Calu3 (cell line): ENCODE measurements around the gene SERPINE3. TPM values are rescaled to one million over a fixed set of nuclear protein-coding genes. Genes with fewer than 3 reads are reported as not detected.

Source experiments
- BruUV-seq: library from RNA; stranded (reverse); fragments of 400-500 nt; replicated peaks from 2 replicates; lab custom pipeline; 2021; lab: Mats Ljungman, UMichigan
- CTCF ChIA-PET: fragments of 300-600 bp; sonication (Branson Sonifier 250); formaldehyde crosslinking; loops from one replicate; lab custom pipeline; 2022; ENCODE audit warnings: antibody characterized with exemption; lab: Charles Lee
- DNase-seq: peaks from one replicate; pipeline ENCODE4 v3.0.0; 2022
- H3K27ac Mint-ChIP-seq: one replicate; pipeline ENCODE4 v1.8.0; 2022; ENCODE audit warnings: mixed read lengths; ENCODE audit not compliant: unreplicated experiment
- H3K27me3 Mint-ChIP-seq: one replicate; pipeline ENCODE4 v1.8.0; 2022; ENCODE audit warnings: mixed read lengths; ENCODE audit not compliant: unreplicated experiment
- H3K36me3 Mint-ChIP-seq: one replicate; pipeline ENCODE4 v1.8.0; 2022; ENCODE audit warnings: mild to moderate bottlenecking, moderate library complexity, mixed read lengths; ENCODE audit not compliant: insufficient read depth, unreplicated experiment
- H3K4me1 Mint-ChIP-seq: one replicate; pipeline ENCODE4 v1.8.0; 2022; ENCODE audit warnings: mild to moderate bottlenecking, low read depth, mixed read lengths; ENCODE audit not compliant: unreplicated experiment
- H3K4me3 Mint-ChIP-seq: one replicate; pipeline ENCODE4 v1.8.0; 2022; ENCODE audit warnings: mild to moderate bottlenecking, low read depth, moderate library complexity, mixed read lengths; ENCODE audit not compliant: unreplicated experiment
- H3K9me3 Mint-ChIP-seq: one replicate; pipeline ENCODE4 v1.8.0; 2022; ENCODE audit warnings: low read depth, mixed read lengths; ENCODE audit not compliant: unreplicated experiment
- intact Hi-C: fragments of 100-400 bp; cut with micrococcal nuclease; formaldehyde crosslinking; loops from one replicate; pipeline ENCODE4 v1.10.0; 2022; ENCODE audit not compliant: unreplicated experiment
- total RNA-seq: library from RNA; stranded (reverse); gene quantifications from 2 replicates; pipeline ENCODE4 v1.2.3, GENCODE V29; 2022
- TF ChIP-seq, protein P1 (sequence below): fragments of 200-600 bp; IDR thresholded peaks from one replicate; pipeline ENCODE4 v1.8.0; 2022; ENCODE audit warnings: antibody characterized with exemption; ENCODE audit not compliant: unreplicated experiment

The SERPINE3 gene
- total RNA-seq, 1 experiment from 2014 or later: not detected

DNA sequence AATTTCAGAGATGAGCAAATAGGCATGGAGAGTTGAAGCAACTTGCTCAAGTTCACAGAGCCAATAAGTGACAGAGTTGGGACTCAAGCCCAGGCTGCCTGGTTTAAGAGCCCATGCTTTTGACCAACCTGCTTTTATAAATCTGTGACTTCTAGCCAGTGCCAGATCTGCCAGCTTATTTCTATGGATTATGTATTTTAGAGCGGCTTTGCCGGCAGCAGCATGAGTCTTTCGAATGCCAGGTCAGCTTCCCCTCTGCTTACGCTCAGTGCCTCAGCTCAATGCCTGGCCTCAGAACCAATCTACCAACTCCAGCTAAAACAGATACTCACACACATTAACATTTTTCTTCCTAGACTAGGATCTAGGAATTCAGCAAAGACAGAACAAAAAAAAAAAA is 2.3 kb downstream of the SERPINE3 start:
- TF ChIP-seq, protein P1, sequence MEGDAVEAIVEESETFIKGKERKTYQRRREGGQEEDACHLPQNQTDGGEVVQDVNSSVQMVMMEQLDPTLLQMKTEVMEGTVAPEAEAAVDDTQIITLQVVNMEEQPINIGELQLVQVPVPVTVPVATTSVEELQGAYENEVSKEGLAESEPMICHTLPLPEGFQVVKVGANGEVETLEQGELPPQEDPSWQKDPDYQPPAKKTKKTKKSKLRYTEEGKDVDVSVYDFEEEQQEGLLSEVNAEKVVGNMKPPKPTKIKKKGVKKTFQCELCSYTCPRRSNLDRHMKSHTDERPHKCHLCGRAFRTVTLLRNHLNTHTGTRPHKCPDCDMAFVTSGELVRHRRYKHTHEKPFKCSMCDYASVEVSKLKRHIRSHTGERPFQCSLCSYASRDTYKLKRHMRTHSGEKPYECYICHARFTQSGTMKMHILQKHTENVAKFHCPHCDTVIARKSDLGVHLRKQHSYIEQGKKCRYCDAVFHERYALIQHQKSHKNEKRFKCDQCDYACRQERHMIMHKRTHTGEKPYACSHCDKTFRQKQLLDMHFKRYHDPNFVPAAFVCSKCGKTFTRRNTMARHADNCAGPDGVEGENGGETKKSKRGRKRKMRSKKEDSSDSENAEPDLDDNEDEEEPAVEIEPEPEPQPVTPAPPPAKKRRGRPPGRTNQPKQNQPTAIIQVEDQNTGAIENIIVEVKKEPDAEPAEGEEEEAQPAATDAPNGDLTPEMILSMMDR: no peak
- Mint-ChIP-seq H3K4me3 (no peak overlapping the region), H3K9me3 (no peaks in the 10 kb centered on the region), H3K36me3 (no peaks in the 10 kb centered on the region), H3K27me3 (no peaks in the 10 kb centered on the region), H3K4me1 (no peaks in the 10 kb centered on the region), H3K27ac (no peak overlapping the region)
- BruUV-seq: no TSS peak
- intact Hi-C loops: no loop called here
- CTCF ChIA-PET: interaction anchor here (0.6 kb wide), 1 partner anchor 786 kb away, joined by 4 read pairs; no protein-coding TSS in a partner anchor
- DNase-seq: no peak

DNA sequence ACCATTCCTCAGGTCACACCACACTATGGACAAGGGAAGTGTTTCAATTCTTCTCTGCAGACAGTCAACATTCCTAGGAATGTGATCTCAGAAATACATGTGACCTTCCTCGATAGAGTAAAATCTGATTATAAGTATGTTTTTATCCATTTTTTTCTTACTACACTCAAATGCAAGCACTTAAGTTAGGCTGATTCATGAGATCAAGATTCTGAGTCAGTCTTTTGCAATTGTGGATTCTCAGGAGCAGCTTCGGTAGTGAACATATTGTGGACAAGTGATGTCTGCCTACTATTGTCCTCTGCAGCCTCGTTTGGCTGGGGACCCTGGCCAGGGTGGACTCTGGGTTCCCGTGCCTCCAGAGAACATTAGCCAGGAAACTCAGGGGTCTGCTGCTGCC is 3.2 kb downstream of the SERPINE3 start:
- no peak overlapping the region for H3K27ac Mint-ChIP-seq
- no peaks in the 10 kb centered on the region for H3K36me3 Mint-ChIP-seq
- no peak overlapping the region for H3K4me3 Mint-ChIP-seq
- H3K27me3 Mint-ChIP-seq: no peaks in the 10 kb centered on the region
- H3K4me1 Mint-ChIP-seq: no peaks in the 10 kb centered on the region
- no TSS peak for BruUV-seq
- CTCF ChIA-PET: interaction anchor here (0.6 kb wide), 1 partner anchor 785 kb away, joined by 4 read pairs; no protein-coding TSS in a partner anchor
- no peak for DNase-seq
- TF ChIP-seq, protein P1: no peak
- H3K9me3 Mint-ChIP-seq: no peaks in the 10 kb centered on the region
- intact Hi-C loops: no loop called here

DNA sequence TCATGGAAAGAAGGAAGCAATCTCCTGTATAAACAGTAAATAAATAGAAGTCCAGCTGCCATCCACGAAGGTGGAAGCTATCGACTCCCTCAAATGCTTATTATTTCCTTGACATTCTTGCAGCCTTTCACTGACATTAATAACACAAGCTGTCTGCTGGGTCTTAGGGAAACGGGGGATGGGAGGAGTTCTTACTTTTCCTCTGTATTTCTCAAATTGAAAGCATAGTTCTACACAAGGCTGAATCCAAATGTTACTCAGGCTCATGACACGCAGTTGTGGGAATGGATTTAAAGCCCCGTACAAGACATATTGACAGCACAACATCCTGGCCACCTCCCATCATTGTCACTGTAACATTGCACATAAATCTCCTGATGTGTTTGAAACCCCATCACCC is 4.0 kb downstream of the SERPINE3 start:
- H3K27me3 Mint-ChIP-seq: no peaks in the 10 kb centered on the region
- H3K4me1 Mint-ChIP-seq: no peaks in the 10 kb centered on the region
- intact Hi-C loops: no loop called here
- CTCF ChIA-PET: no interaction called here
- TF ChIP-seq, protein P1: no peak
- BruUV-seq: no TSS peak
- DNase-seq: no peak
- no peak overlapping the region for H3K27ac Mint-ChIP-seq
- no peaks in the 10 kb centered on the region for H3K36me3 Mint-ChIP-seq
- H3K4me3 Mint-ChIP-seq: no peak overlapping the region
- no peaks in the 10 kb centered on the region for H3K9me3 Mint-ChIP-seq

DNA sequence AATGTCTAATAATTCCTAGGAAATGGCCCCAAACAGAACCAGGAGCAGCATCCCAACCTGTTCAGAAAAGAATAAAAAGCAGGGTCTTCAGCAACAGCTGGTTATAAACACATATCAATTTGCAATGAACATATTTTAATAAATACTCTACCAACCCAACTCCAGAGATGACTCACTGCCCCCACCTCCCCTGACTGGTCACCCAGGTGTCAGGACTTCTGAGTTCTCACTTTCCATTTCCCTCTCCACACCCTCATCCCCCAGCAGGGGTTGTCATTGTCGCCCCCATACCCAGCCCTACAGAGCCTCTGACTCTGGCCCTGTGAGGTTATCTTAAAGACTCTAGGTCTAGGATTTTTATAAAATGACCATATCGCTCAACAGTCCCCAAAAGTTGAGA is 6.9 kb downstream of the SERPINE3 start:
- no peak overlapping the region for H3K27ac Mint-ChIP-seq
- no peaks in the 10 kb centered on the region for H3K27me3 Mint-ChIP-seq
- H3K36me3 Mint-ChIP-seq: no peaks in the 10 kb centered on the region
- CTCF ChIA-PET: no interaction called here
- no TSS peak for BruUV-seq
- intact Hi-C loops: no loop called here
- H3K9me3 Mint-ChIP-seq: no peaks in the 10 kb centered on the region
- TF ChIP-seq, protein P1: no peak
- H3K4me3 Mint-ChIP-seq: no peak overlapping the region
- DNase-seq: no peak
- no peaks in the 10 kb centered on the region for H3K4me1 Mint-ChIP-seq
